ENCODE data around the gene DSN1. TPM values are rescaled to one million over a fixed set of nuclear protein-coding genes. Genes with fewer than 3 reads are reported as not detected.

DSN1 gene
- total and polyA plus RNA-seq, 2 experiments from 2014 or later: 19.4 to 26.4 TPM

DNA sequence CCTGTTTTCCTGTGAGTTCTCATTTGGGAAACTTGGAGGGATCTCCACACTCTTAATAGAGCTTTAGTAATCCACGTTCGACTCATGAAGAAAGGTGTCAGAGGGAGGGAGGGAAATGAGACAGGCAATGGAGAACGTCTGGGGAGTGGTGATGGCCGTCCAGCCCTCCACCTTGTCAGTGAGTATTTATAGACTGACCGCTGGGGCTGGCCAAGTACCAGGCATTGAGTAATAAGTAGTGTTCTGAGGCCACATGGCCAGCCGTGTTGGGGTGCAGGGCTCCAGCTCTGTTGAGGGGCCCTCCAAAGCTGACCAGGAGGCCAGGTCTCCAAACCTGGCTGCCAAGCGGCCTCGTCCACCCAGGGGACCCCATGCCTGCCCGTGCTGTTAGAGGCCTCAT is 11.3 kb upstream of the DSN1 start:
- Histone ChIP-seq H3K9me2 (ENCODE audit: insufficient read depth) (no peaks in the 10 kb centered on the region), H3K4me2 (no peak overlapping the region), H3K27ac (ENCODE audit: low read depth) (no peak overlapping the region), H3K79me2 (replicated peaks; ENCODE audit: insufficient read depth) (no peaks in the 10 kb centered on the region), H3K27me3 (ENCODE audit: insufficient read depth) (no peaks in the 10 kb centered on the region), H4K20me1 (replicated peaks; ENCODE audit: insufficient read depth) (no peaks in the 10 kb centered on the region; the same call in 1 of the 2 replicates), H2AFZ (no peak overlapping the region), H3K36me3 (ENCODE audit: insufficient read depth) (no peaks in the 10 kb centered on the region), H3K4me3 (no peak overlapping the region), H3K4me1 (ENCODE audit: insufficient read depth) (no peaks in the 10 kb centered on the region), H3F3A (replicated peaks; ENCODE audit: low read depth) (peaks cover 4% of the 10 kb centered on the region; the same call in 1 of the 2 replicates)
- Mint-ChIP-seq H3K4me1 (peaks cover 3% of the 10 kb centered on the region; the same call in 2 of the 3 replicates), H3K9me3 (no peaks in the 10 kb centered on the region; the same call in 2 of the 3 replicates), H3K36me3 (ENCODE audit: low read depth) (peaks cover 31% of the 10 kb centered on the region), H3K4me3 (no peak overlapping the region), H3K27ac (no peak overlapping the region), H3K27me3 (ENCODE audit: insufficient read depth, low read depth, poor library complexity) (peaks cover 5% of the 10 kb centered on the region)
- DNase-seq (ENCODE audit: low spot score) (no peak), ATAC-seq (no peak)
- TF ChIP-seq ZNF331 (CRISPR knock-in tag; IDR thresholded peaks at IDR 0.05; ENCODE audit: low read depth) (no peak), POLR2AphosphoS5 (IDR thresholded peaks at IDR 0.05; ENCODE audit: low read depth) (no peak), CREB1 (CRISPR knock-in tag; IDR thresholded peaks at IDR 0.05; ENCODE audit: low read depth) (no peak), ZNF114 (CRISPR knock-in tag; IDR thresholded peaks at IDR 0.05) (no peak), EZH2 (IDR thresholded peaks at IDR 0.05; ENCODE audit: low read depth, unreplicated experiment) (no peak), EZH2phosphoT487 (IDR thresholded peaks at IDR 0.05; ENCODE audit: unreplicated experiment) (no peak), NANOG (IDR thresholded peaks at IDR 0.05; ENCODE audit: borderline replicate concordance) (no peak), STAT1 (IDR thresholded peaks at IDR 0.05; ENCODE audit: unreplicated experiment) (no peak), JUNB (IDR thresholded peaks at IDR 0.05; ENCODE audit: unreplicated experiment) (no peak)
- TF ChIP-seq, protein P1, sequence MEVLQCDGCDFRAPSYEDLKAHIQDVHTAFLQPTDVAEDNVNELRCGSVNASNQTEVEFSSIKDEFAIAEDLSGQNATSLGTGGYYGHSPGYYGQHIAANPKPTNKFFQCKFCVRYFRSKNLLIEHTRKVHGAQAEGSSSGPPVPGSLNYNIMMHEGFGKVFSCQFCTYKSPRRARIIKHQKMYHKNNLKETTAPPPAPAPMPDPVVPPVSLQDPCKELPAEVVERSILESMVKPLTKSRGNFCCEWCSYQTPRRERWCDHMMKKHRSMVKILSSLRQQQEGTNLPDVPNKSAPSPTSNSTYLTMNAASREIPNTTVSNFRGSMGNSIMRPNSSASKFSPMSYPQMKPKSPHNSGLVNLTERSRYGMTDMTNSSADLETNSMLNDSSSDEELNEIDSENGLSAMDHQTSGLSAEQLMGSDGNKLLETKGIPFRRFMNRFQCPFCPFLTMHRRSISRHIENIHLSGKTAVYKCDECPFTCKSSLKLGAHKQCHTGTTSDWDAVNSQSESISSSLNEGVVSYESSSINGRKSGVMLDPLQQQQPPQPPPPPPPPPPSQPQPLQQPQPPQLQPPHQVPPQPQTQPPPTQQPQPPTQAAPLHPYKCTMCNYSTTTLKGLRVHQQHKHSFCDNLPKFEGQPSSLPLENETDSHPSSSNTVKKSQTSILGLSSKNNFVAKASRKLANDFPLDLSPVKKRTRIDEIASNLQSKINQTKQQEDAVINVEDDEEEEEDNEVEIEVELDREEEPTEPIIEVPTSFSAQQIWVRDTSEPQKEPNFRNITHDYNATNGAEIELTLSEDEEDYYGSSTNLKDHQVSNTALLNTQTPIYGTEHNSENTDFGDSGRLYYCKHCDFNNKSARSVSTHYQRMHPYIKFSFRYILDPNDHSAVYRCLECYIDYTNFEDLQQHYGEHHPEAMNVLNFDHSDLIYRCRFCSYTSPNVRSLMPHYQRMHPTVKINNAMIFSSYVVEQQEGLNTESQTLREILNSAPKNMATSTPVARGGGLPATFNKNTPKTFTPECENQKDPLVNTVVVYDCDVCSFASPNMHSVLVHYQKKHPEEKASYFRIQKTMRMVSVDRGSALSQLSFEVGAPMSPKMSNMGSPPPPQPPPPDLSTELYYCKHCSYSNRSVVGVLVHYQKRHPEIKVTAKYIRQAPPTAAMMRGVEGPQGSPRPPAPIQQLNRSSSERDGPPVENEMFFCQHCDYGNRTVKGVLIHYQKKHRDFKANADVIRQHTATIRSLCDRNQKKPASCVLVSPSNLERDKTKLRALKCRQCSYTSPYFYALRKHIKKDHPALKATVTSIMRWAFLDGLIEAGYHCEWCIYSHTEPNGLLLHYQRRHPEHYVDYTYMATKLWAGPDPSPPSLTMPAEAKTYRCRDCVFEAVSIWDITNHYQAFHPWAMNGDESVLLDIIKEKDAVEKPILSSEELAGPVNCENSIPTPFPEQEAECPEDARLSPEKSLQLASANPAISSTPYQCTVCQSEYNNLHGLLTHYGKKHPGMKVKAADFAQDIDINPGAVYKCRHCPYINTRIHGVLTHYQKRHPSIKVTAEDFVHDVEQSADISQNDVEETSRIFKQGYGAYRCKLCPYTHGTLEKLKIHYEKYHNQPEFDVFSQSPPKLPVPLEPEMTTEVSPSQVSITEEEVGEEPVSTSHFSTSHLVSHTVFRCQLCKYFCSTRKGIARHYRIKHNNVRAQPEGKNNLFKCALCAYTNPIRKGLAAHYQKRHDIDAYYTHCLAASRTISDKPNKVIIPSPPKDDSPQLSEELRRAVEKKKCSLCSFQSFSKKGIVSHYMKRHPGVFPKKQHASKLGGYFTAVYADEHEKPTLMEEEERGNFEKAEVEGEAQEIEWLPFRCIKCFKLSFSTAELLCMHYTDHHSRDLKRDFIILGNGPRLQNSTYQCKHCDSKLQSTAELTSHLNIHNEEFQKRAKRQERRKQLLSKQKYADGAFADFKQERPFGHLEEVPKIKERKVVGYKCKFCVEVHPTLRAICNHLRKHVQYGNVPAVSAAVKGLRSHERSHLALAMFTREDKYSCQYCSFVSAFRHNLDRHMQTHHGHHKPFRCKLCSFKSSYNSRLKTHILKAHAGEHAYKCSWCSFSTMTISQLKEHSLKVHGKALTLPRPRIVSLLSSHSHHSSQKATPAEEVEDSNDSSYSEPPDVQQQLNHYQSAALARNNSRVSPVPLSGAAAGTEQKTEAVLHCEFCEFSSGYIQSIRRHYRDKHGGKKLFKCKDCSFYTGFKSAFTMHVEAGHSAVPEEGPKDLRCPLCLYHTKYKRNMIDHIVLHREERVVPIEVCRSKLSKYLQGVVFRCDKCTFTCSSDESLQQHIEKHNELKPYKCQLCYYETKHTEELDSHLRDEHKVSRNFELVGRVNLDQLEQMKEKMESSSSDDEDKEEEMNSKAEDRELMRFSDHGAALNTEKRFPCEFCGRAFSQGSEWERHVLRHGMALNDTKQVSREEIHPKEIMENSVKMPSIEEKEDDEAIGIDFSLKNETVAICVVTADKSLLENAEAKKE (CRISPR knock-in tag; IDR thresholded peaks at IDR 0.05): no peak
- TF ChIP-seq, protein P2, sequence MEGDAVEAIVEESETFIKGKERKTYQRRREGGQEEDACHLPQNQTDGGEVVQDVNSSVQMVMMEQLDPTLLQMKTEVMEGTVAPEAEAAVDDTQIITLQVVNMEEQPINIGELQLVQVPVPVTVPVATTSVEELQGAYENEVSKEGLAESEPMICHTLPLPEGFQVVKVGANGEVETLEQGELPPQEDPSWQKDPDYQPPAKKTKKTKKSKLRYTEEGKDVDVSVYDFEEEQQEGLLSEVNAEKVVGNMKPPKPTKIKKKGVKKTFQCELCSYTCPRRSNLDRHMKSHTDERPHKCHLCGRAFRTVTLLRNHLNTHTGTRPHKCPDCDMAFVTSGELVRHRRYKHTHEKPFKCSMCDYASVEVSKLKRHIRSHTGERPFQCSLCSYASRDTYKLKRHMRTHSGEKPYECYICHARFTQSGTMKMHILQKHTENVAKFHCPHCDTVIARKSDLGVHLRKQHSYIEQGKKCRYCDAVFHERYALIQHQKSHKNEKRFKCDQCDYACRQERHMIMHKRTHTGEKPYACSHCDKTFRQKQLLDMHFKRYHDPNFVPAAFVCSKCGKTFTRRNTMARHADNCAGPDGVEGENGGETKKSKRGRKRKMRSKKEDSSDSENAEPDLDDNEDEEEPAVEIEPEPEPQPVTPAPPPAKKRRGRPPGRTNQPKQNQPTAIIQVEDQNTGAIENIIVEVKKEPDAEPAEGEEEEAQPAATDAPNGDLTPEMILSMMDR (conservative IDR thresholded peaks at IDR 0.05; ENCODE audit: low read depth in 2 of 2): no peak
- TF ChIP-seq, protein P3, sequence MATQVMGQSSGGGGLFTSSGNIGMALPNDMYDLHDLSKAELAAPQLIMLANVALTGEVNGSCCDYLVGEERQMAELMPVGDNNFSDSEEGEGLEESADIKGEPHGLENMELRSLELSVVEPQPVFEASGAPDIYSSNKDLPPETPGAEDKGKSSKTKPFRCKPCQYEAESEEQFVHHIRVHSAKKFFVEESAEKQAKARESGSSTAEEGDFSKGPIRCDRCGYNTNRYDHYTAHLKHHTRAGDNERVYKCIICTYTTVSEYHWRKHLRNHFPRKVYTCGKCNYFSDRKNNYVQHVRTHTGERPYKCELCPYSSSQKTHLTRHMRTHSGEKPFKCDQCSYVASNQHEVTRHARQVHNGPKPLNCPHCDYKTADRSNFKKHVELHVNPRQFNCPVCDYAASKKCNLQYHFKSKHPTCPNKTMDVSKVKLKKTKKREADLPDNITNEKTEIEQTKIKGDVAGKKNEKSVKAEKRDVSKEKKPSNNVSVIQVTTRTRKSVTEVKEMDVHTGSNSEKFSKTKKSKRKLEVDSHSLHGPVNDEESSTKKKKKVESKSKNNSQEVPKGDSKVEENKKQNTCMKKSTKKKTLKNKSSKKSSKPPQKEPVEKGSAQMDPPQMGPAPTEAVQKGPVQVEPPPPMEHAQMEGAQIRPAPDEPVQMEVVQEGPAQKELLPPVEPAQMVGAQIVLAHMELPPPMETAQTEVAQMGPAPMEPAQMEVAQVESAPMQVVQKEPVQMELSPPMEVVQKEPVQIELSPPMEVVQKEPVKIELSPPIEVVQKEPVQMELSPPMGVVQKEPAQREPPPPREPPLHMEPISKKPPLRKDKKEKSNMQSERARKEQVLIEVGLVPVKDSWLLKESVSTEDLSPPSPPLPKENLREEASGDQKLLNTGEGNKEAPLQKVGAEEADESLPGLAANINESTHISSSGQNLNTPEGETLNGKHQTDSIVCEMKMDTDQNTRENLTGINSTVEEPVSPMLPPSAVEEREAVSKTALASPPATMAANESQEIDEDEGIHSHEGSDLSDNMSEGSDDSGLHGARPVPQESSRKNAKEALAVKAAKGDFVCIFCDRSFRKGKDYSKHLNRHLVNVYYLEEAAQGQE (IDR thresholded peaks at IDR 0.05; ENCODE audit: unreplicated experiment): no peak
- TF ChIP-seq, protein P4, sequence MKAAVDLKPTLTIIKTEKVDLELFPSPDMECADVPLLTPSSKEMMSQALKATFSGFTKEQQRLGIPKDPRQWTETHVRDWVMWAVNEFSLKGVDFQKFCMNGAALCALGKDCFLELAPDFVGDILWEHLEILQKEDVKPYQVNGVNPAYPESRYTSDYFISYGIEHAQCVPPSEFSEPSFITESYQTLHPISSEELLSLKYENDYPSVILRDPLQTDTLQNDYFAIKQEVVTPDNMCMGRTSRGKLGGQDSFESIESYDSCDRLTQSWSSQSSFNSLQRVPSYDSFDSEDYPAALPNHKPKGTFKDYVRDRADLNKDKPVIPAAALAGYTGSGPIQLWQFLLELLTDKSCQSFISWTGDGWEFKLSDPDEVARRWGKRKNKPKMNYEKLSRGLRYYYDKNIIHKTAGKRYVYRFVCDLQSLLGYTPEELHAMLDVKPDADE (IDR thresholded peaks at IDR 0.05): no peak
